Measurements from ENCODE around the gene NRROS. TPM values are rescaled to one million over a fixed set of nuclear protein-coding genes. Genes with fewer than 3 reads are reported as not detected.

Gene NRROS
- total RNA-seq, 1 experiment from 2014 or later, result 1.5 TPM

GRCh38 chr3:196642434-196642833 is 2.9 kb downstream of the NRROS start:
- no peak overlapping the region for H3K4me3 Mint-ChIP-seq (ENCODE audit: unreplicated experiment)
- ChIA-PET POLR2A (interaction anchor here (0.7 kb wide), 1 partner anchor 20 kb away, joined by 6 read pairs; no protein-coding TSS in a partner anchor), CTCF (no interaction called here)
- no peak for DNase-seq
- no peaks in the 10 kb centered on the region for H3K36me3 Mint-ChIP-seq (ENCODE audit: insufficient read depth, unreplicated experiment)
- H3K4me1 Mint-ChIP-seq (ENCODE audit: low read depth, unreplicated experiment), result no peaks in the 10 kb centered on the region
- H3K9me3 ChIP-seq, result no peaks in the 10 kb centered on the region
- H3K27ac Mint-ChIP-seq (ENCODE audit: unreplicated experiment), result no peak overlapping the region
- TF ChIP-seq CTCF (IDR thresholded peaks at IDR 0.05; ENCODE audit: insufficient read depth in 1 of 2, low read depth in 1 of 2, low read length in 1 of 2, severe bottlenecking in 1 of 2, unreplicated experiment in 1 of 2), result no peak
- H3K4me3 ChIP-seq (ENCODE audit: low read depth, low read length), result no peak overlapping the region
- BruUV-seq (replicated peaks), result no TSS peak
- H3K9me3 Mint-ChIP-seq (ENCODE audit: unreplicated experiment), result no peaks in the 10 kb centered on the region
- H3K4me1 ChIP-seq, result no peaks in the 10 kb centered on the region
- H3K36me3 ChIP-seq (ENCODE audit: control insufficient read depth, insufficient read depth, low read length), result no peaks in the 10 kb centered on the region
- H3K27me3 Mint-ChIP-seq (ENCODE audit: insufficient read depth, unreplicated experiment), result no peaks in the 10 kb centered on the region
- intact Hi-C loops (cut with micrococcal nuclease; ENCODE audit: unreplicated experiment), result no loop called here
- no peaks in the 10 kb centered on the region for H3K27me3 ChIP-seq (replicated peaks; ENCODE audit: control insufficient read depth, insufficient read depth, low read length)

- H3K36me3 Mint-ChIP-seq (ENCODE audit: insufficient read depth, unreplicated experiment), result no peaks in the 10 kb centered on the region
- Histone ChIP-seq H3K4me1 (no peaks in the 10 kb centered on the region), H3K36me3 (ENCODE audit: control insufficient read depth, insufficient read depth, low read length) (no peaks in the 10 kb centered on the region), H3K4me3 (ENCODE audit: low read depth, low read length) (no peak overlapping the region), H3K9me3 (no peaks in the 10 kb centered on the region), H3K27me3 (replicated peaks; ENCODE audit: control insufficient read depth, insufficient read depth, low read length) (no peaks in the 10 kb centered on the region)
- no peak overlapping the region for H3K4me3 Mint-ChIP-seq (ENCODE audit: unreplicated experiment)
- no peak for TF ChIP-seq CTCF (IDR thresholded peaks at IDR 0.05; ENCODE audit: insufficient read depth in 1 of 2, low read depth in 1 of 2, low read length in 1 of 2, severe bottlenecking in 1 of 2, unreplicated experiment in 1 of 2)
- POLR2A ChIA-PET, result no interaction called here
- BruUV-seq (replicated peaks), result no TSS peak
- H3K9me3 Mint-ChIP-seq (ENCODE audit: unreplicated experiment), result no peaks in the 10 kb centered on the region
- no peaks in the 10 kb centered on the region for H3K27me3 Mint-ChIP-seq (ENCODE audit: insufficient read depth, unreplicated experiment)
- DNase-seq, result no peak
- intact Hi-C loops (cut with micrococcal nuclease; ENCODE audit: unreplicated experiment), result no loop called here
- H3K4me1 Mint-ChIP-seq (ENCODE audit: low read depth, unreplicated experiment), result no peaks in the 10 kb centered on the region
- CTCF ChIA-PET, result no interaction called here
- no peak overlapping the region for H3K27ac Mint-ChIP-seq (ENCODE audit: unreplicated experiment)
Observed at GRCh38 chr3:196643201-196643749, 3.8 kb downstream of the NRROS start.

- Mint-ChIP-seq H3K4me3 (ENCODE audit: unreplicated experiment) (no peak overlapping the region), H3K27ac (ENCODE audit: unreplicated experiment) (no peak overlapping the region), H3K36me3 (ENCODE audit: insufficient read depth, unreplicated experiment) (no peaks in the 10 kb centered on the region), H3K4me1 (ENCODE audit: low read depth, unreplicated experiment) (no peaks in the 10 kb centered on the region), H3K27me3 (ENCODE audit: insufficient read depth, unreplicated experiment) (no peaks in the 10 kb centered on the region), H3K9me3 (ENCODE audit: unreplicated experiment) (no peaks in the 10 kb centered on the region)
- no peaks in the 10 kb centered on the region for H3K27me3 ChIP-seq (replicated peaks; ENCODE audit: control insufficient read depth, insufficient read depth, low read length)
- CTCF ChIA-PET, result no interaction called here
- TF ChIP-seq CTCF (IDR thresholded peaks at IDR 0.05; ENCODE audit: insufficient read depth in 1 of 2, low read depth in 1 of 2, low read length in 1 of 2, severe bottlenecking in 1 of 2, unreplicated experiment in 1 of 2), result no peak
- no TSS peak for BruUV-seq (replicated peaks)
- no peaks in the 10 kb centered on the region for H3K36me3 ChIP-seq (ENCODE audit: control insufficient read depth, insufficient read depth, low read length)
- H3K4me1 ChIP-seq, result no peaks in the 10 kb centered on the region
- DNase-seq, result no peak
- no peaks in the 10 kb centered on the region for H3K9me3 ChIP-seq
- H3K4me3 ChIP-seq (ENCODE audit: low read depth, low read length), result no peak overlapping the region
- POLR2A ChIA-PET, result no interaction called here
- intact Hi-C loops (cut with micrococcal nuclease; ENCODE audit: unreplicated experiment), result no loop called here
Observed at GRCh38 chr3:196643761-196644160, 4.3 kb downstream of the NRROS start.

All from Caco-2 (cell line).